ENCODE measurements around the gene KCNJ2.

GRCh38 chr17:70165383-70165782 lies 3.9 kb upstream of the KCNJ2 start:
- no peak for TF ChIP-seq CTCF (conservative IDR thresholded peaks at IDR 0.05; ENCODE audit: low read length)
- no peak for TF ChIP-seq EZH2phosphoT487 (IDR thresholded peaks at IDR 0.05; ENCODE audit: borderline replicate concordance)
